GM21723 (cell line): ENCODE measurements around the gene SEMA4G.

Experiments used
- ATAC-seq: cut with Tn5 transposase; IDR thresholded peaks from one replicate; pipeline ENCODE4 v1.9.1; 2021; ENCODE audit warnings: mild to moderate bottlenecking, moderate library complexity; ENCODE audit not compliant: unreplicated experiment

Gene SEMA4G

DNA sequence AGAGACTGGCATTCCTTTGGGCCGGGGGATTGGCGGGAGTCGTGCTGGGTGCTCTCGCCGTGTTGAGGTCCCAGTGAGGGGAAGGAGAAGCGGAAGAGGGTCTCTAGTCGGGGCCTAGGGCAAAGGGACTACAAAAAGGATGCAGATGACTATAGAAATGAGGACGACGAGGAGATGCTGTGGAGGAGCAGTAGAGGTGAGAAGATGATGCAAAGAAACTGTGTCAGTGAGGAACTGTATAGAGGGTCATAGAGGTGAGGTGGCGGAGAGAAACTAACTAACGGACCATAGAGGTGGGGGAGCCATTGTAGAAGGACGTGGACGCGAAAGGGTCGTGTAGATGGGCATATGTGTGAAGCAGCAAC is 18.4 kb downstream of the SEMA4G start:
- no peak for ATAC-seq

DNA sequence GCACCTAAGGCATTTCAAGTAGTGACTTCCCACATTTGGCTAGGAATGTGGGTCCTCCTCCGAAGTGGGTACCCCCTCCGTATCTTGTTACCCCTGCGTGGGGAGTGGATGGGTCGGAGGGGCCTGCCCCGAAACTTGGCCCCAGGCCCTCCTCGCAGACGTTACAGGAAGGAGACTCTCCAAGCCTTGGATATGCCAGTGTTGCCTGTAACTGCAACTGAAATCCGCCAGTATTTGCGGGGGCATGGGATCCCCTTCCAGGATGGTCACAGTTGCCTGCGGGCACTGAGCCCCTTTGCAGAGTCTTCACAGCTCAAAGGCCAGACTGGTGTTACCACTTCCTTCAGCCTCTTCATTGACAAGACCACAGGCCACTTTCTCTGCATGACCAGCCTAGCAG is 18.9 kb downstream of the SEMA4G start:
- ATAC-seq = no peak

DNA sequence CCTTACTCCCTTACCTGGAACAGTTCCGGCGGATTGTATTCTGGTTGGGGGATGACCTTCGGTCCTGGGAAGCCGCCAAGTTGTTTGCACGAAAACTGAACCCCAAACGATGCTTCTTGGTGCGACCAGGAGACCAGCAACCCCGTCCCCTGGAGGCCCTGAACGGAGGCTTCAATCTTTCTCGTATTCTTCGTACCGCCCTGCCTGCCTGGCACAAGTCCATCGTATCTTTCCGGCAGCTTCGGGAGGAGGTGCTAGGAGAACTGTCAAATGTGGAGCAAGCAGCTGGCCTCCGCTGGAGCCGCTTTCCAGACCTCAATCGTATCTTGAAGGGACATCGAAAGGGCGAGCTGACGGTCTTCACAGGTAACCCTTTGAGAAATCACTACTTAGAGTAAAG is 19.8 kb downstream of the SEMA4G start:
- ATAC-seq = no peak

DNA sequence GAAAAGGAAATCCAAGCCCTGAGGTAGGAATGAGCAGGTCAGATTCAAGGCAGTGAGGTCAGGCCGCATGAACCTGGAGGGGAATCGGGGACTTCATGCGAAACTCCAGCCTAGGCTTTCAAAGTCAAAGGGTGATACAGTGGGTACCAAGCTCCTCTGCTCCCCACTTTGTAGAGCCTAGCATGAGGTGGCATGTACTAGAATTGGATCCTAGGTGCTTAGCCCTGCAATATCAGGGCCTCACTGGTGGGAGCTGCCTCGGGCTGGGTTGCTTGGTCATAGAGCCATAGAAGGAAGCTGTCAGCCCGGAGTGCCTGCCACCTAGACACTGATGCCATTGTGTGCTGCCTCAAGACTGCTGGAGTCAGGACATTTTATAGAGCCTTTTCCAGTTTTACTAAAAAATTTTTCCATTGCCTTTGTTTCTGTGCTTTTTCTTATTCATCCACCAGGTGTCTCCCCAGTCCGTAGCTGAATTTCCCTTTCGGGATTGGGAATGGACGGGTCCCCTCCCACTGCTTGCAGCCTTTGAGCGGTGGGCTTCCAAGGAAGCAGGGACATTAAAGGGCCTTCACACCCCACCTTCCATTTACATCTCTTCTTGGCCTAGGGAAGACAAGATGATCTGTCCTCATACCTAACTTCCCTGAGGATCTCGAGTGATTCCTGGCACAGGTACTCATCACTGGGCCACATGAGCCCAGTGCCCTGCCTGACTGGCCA is 24.8 kb downstream of the SEMA4G start:
- ATAC-seq = no peak

DNA sequence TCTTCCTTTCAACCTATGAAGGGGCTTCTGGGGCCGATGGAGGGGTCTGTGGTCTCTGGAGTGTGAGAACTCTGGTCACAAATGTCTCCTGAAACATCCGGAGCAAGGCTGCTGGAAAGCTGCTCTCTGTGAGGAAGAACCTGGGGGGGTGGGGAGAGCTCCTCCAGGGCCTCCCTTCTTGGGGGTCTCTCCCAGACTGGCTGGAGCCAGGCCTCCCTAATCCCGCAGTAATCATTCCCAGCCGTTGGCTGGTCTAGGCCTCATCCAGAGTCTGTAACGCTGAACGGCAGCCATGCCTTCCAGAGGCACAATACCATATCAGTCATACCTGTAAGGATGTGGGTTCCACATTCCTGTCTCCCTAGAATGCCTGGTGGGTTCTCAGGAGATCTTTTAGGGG is 25.9 kb downstream of the SEMA4G start:
- ATAC-seq = no peak

DNA sequence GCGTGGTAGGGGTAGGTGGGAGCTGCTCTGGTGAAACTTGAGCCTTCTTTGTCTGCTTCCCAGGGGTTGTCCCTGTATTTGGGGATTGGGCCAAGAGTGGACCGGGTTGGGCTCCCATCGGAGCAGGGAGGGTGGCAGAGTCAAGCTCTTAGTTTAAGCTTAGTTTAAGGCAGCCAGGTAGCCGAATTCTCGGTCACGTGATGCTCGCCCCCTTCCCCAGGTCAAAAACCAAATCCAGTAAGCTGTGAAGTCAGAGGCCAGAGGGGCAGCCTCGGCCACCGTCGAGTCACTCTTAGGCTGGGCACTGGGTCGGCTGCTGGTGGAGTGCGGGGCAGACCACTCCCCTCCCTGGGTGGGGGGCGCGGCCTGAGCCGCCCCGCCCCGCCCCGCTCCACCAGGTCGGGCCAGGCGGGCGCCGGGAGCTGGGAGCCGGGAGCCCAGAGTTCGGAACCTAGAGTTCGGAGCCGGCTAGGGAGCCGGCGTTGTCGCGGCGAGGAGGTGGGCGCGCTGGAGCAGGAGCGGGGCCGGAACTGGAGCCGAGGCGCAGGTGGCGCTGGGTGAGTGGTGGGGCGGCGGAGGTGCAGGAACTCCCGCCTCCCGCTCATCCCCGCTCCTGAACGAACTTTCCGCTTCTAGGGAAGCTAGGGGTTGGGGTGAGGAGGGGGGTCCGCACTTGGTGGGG is 27.5 kb downstream of the SEMA4G start:
- ATAC-seq = peak; percentile 27

DNA sequence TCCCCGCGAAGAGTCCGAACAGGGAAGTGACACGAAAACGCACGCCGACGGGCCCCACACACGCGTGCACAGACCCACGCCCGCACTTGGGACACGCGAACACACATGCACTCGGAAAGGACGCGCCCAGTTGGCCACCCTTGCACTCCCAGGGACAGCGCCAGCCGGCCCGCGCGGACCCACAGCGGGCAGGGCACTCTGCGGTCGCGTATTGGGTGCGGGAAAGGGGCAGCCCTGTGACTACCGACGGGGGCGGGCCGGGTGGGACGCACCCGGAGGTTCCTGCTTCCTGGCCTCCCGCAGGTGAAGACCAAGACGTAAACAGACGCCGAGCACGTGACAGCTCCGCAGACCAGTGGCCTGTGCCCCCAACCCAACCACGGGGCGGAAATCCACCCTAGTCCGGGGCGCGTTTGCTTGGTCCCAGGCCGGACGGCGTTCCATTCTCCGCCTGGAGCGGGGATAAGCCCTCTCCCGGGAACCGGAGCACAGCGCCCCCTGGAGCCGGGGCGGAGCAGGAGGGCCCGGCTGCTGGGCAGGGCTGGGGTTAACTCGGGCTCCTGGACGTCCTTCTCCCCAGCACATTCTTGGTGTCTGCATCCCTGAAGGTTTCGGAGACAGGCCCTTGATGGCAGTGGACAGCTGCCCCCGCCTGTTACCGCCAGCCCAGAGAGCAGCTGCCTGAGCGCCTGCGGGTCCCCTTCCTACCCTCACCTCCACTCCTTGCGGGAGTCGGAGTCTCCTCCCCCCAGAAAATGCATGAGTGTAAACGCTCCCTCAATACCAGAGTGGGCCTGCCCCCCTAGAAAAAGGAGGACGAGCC is 28.3 kb downstream of the SEMA4G start:
- ATAC-seq = peak; percentile 39

DNA sequence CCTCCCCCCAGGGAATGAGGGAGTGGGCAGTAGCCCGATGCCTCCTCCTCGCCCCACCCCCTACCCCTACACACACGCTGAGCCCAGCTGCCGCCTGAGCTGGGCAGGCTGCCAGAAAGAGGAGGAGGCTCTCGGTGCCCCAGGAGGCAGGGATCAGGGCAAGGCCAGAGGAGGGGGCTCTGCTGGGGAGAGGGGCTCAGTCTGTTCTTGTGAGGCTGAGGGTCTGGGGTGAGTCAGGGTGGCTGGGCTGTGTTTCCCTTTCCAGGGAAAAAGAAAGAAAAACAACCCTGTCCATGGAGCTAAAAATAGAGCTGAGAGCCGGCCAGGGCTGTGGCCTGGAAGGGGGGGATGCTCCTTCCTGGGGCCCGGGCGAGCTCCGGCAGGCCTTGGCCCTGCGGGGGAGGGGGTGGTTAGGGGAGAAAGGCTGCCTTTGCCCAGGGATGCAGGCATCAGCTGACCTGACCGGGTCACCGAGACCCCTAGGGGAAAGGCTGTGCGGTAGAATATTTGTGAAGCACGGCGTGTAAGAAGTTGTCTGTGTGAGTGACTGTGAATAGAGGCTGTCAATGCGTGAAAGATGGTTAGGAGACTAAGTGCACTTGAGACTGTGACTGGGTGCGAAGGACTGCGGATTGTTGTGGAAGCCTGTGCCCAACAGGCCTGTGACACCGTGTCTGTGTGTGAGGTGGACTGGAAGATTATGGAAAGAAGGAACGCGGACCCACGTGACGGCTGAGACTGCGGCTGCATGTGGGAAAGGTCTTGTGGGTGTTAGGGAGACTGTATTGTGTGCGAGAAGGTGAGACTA is 29.1 kb downstream of the SEMA4G start:
- peak; percentile 25 for ATAC-seq

DNA sequence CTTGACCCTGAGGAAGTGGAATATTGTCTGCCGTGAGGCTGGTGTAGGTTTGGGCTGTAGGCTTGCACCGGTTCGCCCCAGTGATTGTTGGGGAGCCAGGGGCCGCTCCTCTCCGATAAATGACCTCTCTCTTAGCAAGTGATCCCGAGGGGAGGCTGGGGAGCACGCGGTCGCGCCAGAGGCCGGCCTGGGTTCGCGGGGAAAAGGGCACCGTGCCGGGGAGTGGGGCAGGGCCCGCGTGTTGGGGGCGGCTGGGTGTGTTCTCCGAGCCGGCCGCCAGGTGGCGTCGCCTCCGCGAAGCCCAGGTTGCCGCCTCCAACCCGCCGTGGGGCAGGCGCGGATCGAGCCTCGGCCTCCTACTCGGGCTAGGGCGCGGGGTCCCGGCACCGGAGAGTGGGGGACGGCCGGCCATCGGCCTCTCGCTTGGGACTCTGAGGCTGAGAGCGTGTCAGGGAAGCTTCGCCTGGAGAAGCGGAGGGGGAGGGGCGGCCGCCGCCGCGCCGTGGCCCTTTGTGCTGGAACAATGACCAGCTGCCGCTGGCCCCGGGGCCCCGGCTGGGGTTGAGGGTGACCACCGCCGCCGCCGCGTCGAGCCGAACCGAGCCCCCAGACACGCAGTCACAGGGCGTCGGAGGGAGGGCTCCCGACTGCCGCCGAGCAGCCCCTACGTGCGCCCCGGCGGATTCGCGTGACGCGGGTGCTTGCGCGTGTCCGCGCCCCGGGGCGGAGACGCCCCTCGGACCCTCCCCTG is 29.9 kb downstream of the SEMA4G start:
- ATAC-seq = peak; percentile 48

DNA sequence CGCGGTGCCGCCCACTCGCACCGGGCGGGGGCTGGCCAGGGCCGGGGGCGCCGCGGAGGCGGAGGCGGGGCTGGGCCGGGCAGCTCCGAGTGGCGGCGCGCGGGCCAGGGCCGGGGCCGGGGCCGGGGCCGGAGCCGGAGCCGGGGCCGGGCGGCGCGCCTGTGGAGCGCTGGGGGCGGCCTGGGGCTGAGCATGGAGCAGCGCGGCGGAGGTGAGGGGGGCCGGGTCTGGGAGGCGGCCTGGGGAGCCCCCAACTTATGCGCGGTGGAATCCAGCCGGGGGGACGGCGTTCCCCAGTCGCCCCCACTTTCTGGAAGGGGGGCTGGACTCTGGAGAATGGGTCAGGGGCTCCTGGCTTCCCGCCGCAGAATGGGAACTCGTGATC is 30.4 kb downstream of the SEMA4G start, which contains the start of gene LZTS2:
LZTS2 (plus strand) TSS at position 67 of the 385 bp plus-strand sequence. CDS start 2,731 bp downstream, outside the sequence.
- ATAC-seq = no peak

DNA sequence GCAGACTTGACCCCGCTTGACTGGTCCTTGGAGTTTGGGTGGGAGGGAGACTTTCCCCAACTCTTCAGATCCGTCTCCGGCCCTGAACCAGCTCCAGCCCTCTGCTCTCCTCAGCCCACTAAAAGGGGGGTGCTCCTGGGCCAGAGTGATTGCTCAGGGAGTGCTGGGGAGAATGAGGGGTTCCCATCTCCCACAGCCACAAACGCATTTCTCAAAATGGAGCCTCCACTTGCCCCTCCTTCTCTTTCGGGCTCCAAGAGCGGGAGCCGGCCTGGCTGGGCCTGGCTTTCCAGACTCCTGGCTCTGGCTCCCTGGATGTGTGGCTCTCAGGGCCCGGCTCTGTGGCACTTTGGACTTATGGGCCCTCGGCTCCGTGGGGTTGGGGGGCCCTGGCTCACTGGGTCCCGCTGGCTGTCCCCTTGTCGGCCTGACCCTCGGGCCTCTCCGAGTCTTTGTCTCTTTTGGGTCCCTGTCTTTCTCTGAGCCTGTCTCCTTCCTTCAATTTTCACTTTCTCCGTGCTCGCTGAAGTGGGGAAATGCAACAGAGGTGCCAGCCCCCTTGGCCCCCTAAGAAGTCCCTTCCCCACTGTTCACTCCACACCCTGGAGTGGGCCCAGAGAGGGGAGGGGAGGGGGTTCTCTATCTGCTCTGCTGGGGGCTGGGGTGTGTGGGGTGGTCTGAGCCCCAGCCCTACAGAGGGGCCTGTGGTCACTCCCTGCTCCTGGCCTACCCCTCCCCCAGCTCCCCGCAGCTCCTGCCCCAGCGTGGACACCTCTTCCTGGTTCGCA is 31.0 kb downstream of the SEMA4G start:
- no peak for ATAC-seq

DNA sequence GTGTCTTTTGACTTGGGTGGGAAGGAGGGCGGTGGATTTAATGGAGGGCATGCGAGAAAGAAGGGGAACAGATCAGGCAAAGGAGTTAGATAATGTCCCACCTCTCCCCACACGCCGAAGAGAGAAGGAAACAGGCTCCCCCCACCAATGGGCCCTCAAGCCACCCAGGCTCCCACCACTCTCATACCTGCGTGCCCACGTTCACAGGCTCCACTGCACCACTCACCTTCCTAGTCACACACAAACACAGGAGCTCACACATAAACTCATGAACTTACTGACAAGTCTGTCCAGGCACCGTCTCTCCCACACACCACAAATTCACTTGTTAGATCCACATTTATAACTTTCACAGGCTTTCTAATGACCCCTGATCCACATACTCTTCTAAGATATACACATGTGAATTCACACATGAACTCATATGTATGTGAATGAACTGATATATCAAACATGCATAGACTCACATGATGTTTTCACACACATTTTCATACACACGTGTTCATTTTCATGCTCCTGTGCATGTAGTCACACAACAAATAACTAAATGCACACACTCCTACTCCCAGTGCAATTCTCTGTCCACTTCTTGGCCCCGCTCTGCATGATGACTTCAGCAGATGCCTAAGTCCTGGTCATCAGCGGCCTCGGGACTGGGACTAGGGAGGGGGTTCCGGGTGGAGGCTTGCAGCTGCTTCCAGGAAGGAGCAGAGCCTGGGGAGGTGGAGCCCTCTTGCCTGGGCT is 31.8 kb downstream of the SEMA4G start:
- ATAC-seq = no peak

DNA sequence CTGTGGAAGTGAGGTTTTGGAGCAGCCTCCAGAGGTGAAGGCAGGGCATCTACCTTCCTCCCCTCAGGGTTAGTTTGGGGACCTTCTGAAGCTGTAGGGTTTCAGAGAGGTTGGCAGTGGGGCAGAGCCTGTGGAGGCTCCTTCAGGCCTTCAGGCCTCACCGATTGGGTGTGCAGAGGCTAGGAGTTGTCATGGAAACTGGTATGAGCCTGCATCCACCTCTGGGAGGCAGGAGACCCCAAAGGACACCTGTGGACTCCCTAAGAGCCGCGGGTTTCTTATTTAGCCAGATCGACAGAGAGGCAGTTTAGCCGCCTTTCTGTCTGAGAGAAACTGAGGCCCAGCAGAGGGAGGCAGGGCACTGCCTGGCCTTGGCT is 32.3 kb downstream of the SEMA4G start:
- no peak for ATAC-seq

DNA sequence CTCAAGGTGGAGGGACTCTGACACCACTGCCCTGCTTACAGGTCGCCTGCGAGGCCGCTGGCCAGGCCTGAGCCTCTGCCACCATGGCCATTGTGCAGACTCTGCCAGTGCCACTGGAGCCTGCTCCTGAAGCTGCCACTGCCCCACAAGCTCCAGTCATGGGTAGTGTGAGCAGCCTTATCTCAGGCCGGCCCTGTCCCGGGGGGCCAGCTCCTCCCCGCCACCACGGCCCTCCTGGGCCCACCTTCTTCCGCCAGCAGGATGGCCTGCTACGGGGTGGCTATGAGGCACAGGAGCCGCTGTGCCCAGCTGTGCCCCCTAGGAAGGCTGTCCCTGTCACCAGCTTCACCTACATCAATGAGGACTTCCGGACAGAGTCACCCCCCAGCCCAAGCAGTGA is 33.2 kb downstream of the SEMA4G start:
- ATAC-seq = no peak

DNA sequence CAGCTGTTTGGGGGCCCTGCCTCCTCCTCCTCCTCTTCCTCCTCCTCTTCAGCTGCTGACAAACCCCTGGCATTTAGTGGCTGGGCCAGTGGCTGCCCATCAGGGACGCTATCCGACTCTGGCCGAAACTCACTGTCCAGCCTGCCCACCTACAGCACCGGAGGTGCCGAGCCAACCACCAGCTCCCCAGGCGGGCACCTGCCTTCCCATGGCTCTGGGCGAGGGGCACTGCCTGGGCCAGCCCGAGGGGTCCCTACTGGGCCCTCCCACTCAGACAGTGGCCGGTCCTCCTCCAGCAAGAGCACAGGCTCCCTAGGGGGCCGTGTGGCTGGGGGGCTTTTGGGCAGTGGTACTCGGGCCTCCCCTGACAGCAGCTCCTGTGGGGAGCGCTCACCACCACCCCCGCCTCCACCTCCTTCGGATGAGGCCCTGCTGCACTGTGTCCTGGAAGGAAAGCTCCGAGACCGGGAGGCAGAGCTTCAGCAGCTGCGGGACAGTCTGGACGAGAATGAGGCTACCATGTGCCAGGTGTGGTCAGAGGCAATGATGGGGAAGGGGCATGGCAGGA is 34.4 kb downstream of the SEMA4G start:
- no peak for ATAC-seq

DNA sequence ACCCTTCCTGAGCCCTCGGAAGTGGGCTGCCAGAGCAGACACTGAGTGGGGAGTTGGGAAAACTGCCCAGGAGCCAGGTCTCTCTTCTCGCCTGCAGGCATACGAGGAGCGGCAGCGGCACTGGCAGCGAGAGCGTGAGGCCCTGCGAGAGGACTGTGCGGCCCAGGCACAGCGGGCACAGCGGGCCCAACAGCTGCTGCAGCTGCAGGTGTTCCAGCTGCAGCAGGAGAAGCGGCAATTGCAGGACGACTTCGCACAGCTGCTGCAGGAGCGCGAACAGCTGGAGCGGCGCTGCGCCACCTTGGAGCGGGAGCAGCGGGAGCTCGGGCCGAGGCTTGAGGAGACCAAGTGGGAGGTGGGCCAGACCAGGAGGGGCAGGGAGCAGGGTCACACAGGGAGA is 36.1 kb downstream of the SEMA4G start:
- ATAC-seq = no peak

DNA sequence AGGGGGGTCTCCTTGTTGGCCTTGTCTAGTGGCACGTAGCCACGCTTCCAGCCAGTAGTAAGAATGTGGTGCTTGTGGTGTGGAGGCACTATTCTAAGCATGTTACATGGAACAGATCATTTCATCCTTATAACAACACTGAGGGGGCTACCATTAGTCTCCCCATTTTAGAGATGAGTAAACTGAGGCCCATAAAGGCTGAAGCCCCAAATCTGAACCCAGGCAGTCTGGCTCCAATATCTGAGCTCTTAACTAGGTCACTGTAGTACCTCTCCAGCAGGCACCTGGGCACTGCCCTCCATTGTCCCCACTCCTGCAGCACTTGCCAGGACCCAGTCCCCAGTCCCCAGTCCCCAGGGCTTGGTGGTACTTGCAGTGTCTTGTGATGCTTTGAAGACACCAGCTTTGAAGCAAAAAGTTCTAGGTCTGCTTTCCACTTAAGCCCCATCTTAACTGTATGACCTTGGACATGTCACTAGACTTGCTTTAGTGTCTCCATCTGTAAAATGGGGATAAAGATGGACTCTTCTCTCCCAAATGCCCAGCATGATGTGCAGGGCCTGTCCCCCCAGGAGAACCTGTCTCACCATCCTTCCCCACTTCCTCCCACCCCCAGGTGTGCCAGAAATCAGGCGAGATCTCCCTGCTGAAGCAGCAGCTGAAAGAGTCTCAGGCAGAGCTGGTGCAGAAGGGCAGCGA is 36.7 kb downstream of the SEMA4G start:
- ATAC-seq = no peak

DNA sequence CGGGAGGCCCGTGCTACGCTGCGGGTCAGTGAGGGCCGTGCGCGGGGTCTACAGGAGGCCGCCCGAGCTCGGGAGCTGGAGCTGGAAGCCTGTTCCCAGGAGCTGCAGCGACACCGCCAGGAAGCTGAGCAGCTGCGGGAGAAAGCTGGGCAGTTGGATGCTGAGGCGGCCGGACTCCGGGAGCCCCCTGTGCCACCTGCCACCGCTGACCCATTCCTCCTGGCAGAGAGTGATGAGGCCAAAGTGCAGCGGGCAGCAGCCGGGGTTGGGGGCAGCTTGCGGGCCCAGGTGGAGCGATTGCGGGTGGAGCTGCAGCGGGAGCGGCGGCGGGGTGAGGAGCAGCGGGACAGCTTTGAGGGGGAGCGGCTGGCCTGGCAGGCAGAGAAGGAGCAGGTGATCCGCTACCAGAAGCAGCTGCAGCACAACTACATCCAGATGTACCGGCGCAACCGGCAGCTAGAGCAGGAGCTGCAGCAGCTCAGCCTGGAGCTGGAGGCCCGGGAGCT is 37.3 kb downstream of the SEMA4G start:
- ATAC-seq = no peak
